GM12878 (cell line): ENCODE measurements around the gene CLDN34. TPM values are rescaled to one million over a fixed set of nuclear protein-coding genes. Genes with fewer than 3 reads are reported as not detected.
A peak's percentile ranks its signal among the peaks of the same experiment; 100 is the strongest.

Source experiments
- ASH2L ChIP-seq: fragments of 300-600, 200-600 bp; sonication (generic); IDR thresholded peaks from 2 replicates; pipeline ENCODE4 v1.6.1; 2017; ENCODE audit warnings: low read depth, mild to moderate bottlenecking, borderline replicate concordance
- BCL11A ChIP-seq: IDR thresholded peaks from 2 replicates; pipeline ENCODE4 v1.6.1; 2011; ENCODE audit warnings: low read depth, low read length
- CBX5 ChIP-seq: sonication (generic); IDR thresholded peaks from 2 replicates; pipeline ENCODE4 v1.6.1; 2016; ENCODE audit warnings: low read depth, moderate library complexity, mild to moderate bottlenecking, inconsistent platforms
- CEBPB ChIP-seq, 2 experiments: fragments of 150-350 bp in 1 of 2; IDR thresholded peaks; 2 replicates each; pipeline ENCODE4 v1.6.1; 2012 to 2014; ENCODE audit warnings: low read depth in 2 of 2, low read length in 2 of 2, borderline replicate concordance in 1 of 2, inconsistent platforms in 1 of 2
- CREB1 ChIP-seq: IDR thresholded peaks from 2 replicates; pipeline ENCODE4 v1.6.1; 2012; ENCODE audit warnings: low read depth, mild to moderate bottlenecking, inconsistent platforms
- EED ChIP-seq: sonication (generic); IDR thresholded peaks from 2 replicates; pipeline ENCODE4 v1.6.1; 2016; ENCODE audit warnings: antibody characterized with exemption, low read depth
- HDAC2 ChIP-seq: fragments of 200-600 bp; sonication (generic); IDR thresholded peaks from 2 replicates; pipeline ENCODE4 v1.6.1; 2017
- HDGF ChIP-seq: fragments of 450-650 bp; IDR thresholded peaks from 2 replicates; pipeline ENCODE4 v1.6.1; 2016; ENCODE audit warnings: antibody characterized with exemption
- IRF3 ChIP-seq: fragments of 450-650 bp; IDR thresholded peaks from 2 replicates; pipeline ENCODE4 v1.6.1; 2014; ENCODE audit warnings: mild to moderate bottlenecking
- JUNB ChIP-seq: IDR thresholded peaks from 2 replicates; pipeline ENCODE4 v1.6.1; 2016; ENCODE audit warnings: antibody characterized with exemption, mild to moderate bottlenecking
- JUND ChIP-seq: IDR thresholded peaks from 2 replicates; pipeline ENCODE4 v1.6.1; 2012; ENCODE audit warnings: low read depth, mild to moderate bottlenecking, low read length, improper control_type of control experiment, moderate library complexity
- LARP7 ChIP-seq: fragments of 450-650 bp; IDR thresholded peaks from 2 replicates; pipeline ENCODE4 v1.6.1; 2017; ENCODE audit warnings: mild to moderate bottlenecking
- MYC ChIP-seq: IDR thresholded peaks from 2 replicates; pipeline ENCODE4 v1.6.1; 2011; ENCODE audit warnings: mild to moderate bottlenecking, low read length, moderate library complexity, inconsistent platforms; ENCODE audit not compliant: insufficient read depth, insufficient replicate concordance, insufficient read length, severe bottlenecking
- NRF1 ChIP-seq: conservative IDR thresholded peaks from 2 replicates; pipeline ENCODE4 v1.6.1; 2011; ENCODE audit warnings: mild to moderate bottlenecking, low read depth, low read length, improper control_type of control experiment
- PML ChIP-seq: IDR thresholded peaks from 2 replicates; pipeline ENCODE4 v1.6.1; 2012; ENCODE audit warnings: low read length, inconsistent platforms
- POLR2A ChIP-seq: IDR thresholded peaks from 2 replicates; pipeline ENCODE4 v1.6.1; 2011; ENCODE audit warnings: low read depth, mild to moderate bottlenecking, low read length
- POLR2AphosphoS2 ChIP-seq: IDR thresholded peaks from 2 replicates; pipeline ENCODE4 v1.6.1; 2011; ENCODE audit warnings: low read depth, mild to moderate bottlenecking, low read length, improper control_type of control experiment, moderate library complexity
- RAD21 ChIP-seq: IDR thresholded peaks from 2 replicates; pipeline ENCODE4 v1.6.1; 2011; ENCODE audit warnings: mild to moderate bottlenecking, low read depth, low read length, moderate library complexity; ENCODE audit not compliant: insufficient read depth
- RBBP5 ChIP-seq: fragments of 200-600 bp; sonication (generic); conservative IDR thresholded peaks from 2 replicates; pipeline ENCODE4 v1.6.1; 2016
- SRF ChIP-seq, 2 experiments: IDR thresholded peaks; 2 replicates each; pipeline ENCODE4 v1.6.1; 2011; ENCODE audit warnings: low read depth in 2 of 2, low read length in 2 of 2, mild to moderate bottlenecking in 1 of 2, moderate library complexity in 1 of 2
- ZSCAN29 ChIP-seq: fragments of 450-650 bp; IDR thresholded peaks from 2 replicates; pipeline ENCODE4 v1.6.1; 2017; ENCODE audit warnings: mild to moderate bottlenecking, moderate library complexity
- ZZZ3 ChIP-seq: IDR thresholded peaks from 2 replicates; pipeline ENCODE4 v1.6.1; 2011; ENCODE audit warnings: low read depth; ENCODE audit not compliant: control insufficient read depth, insufficient read length
- polyA plus RNA-seq, 11 experiments: library from polyadenylated mRNA; depleted of rRNA in 4 of 11; unstranded in 6 of 11; stranded (reverse) in 5 of 11; fragments of >200 nt; fragmentation: Nextera tagmentation in 4 of 11; fragmentation: Illumina TruSeq in 1 of 11; extraction: Ambion mirVana in 4 of 11; extraction: Trizol in 1 of 11; gene quantifications; 1 replicate in 1 of 11; 2 replicates in 10 of 11; pipeline versions ENCODE4 v1.2.1 to v1.2.3, GENCODE V29; 2011 to 2016; ENCODE audit warnings: inconsistent platforms in 2 of 11, missing spikeins in 2 of 11, low read depth in 1 of 11
- total RNA-seq, 4 experiments: library from RNA; depleted of rRNA in 3 of 4; stranded (reverse); fragments of >200 nt in 3 of 4; fragmentation: Illumina TruSeq in 1 of 4; extraction: Trizol in 1 of 4; gene quantifications; 2 replicates each; pipeline versions ENCODE4 v1.2.1 to v1.2.3, GENCODE V29; 2013 to 2021
- TF ChIP-seq, protein P1 (sequence below): IDR thresholded peaks from 2 replicates; pipeline ENCODE4 v1.6.1; 2011; ENCODE audit warnings: low read depth, mild to moderate bottlenecking, low read length, moderate library complexity, borderline replicate concordance; ENCODE audit errors: extremely low read depth
- TF ChIP-seq, protein P2 (sequence below): fragments of 150-350 bp; IDR thresholded peaks from 2 replicates; pipeline ENCODE4 v1.6.1; 2016; ENCODE audit warnings: low read depth, low read length
- TF ChIP-seq, protein P3 (sequence below): fragments of 450-650 bp; formaldehyde crosslinking; IDR thresholded peaks from 2 replicates; pipeline ENCODE4 v1.4.0; 2022; ENCODE audit warnings: mild to moderate bottlenecking, moderate library complexity

Gene CLDN34
- total and polyA plus RNA-seq, 10 of the 15 experiments (the other 5 are each of a cell fraction or from before 2014, with no cell fraction given): not detected

GRCh38 chrX:9997524-9997923 lies 30.4 kb downstream of the CLDN34 start (continued):
- TF ChIP-seq, protein P1, sequence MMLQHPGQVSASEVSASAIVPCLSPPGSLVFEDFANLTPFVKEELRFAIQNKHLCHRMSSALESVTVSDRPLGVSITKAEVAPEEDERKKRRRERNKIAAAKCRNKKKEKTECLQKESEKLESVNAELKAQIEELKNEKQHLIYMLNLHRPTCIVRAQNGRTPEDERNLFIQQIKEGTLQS: no peak
- TF ChIP-seq JUND (no peak), CREB1 (peak; percentile 64; the same call in 1 of the 2 replicates), SRF (IDR thresholded peaks at IDR 0.05; ENCODE audit: low read depth in 2 of 2, low read length in 2 of 2) (no peak), MYC (no peak), BCL11A (peak; percentile 70), POLR2A (no peak), HDGF (0 out of 2 replicates have a peak, but pooled peaks have one; percentile 41), POLR2AphosphoS2 (no peak), CBX5 (no peak), EED (peak; percentile 74; the same call in 1 of the 2 replicates), LARP7 (peak; percentile 74; the same call in 1 of the 2 replicates), IRF3 (no peak), ZZZ3 (no peak), JUNB (no peak), NRF1 (no peak), HDAC2 (no peak), ZSCAN29 (no peak), ASH2L (no peak), PML (no peak), RBBP5 (no peak), RAD21 (peak; percentile 45; the same call in 1 of the 2 replicates), CEBPB (IDR thresholded peaks at IDR 0.05; ENCODE audit: borderline replicate concordance in 1 of 2, low read depth in 2 of 2, low read length in 2 of 2) (no peak)
- TF ChIP-seq, protein P2, sequence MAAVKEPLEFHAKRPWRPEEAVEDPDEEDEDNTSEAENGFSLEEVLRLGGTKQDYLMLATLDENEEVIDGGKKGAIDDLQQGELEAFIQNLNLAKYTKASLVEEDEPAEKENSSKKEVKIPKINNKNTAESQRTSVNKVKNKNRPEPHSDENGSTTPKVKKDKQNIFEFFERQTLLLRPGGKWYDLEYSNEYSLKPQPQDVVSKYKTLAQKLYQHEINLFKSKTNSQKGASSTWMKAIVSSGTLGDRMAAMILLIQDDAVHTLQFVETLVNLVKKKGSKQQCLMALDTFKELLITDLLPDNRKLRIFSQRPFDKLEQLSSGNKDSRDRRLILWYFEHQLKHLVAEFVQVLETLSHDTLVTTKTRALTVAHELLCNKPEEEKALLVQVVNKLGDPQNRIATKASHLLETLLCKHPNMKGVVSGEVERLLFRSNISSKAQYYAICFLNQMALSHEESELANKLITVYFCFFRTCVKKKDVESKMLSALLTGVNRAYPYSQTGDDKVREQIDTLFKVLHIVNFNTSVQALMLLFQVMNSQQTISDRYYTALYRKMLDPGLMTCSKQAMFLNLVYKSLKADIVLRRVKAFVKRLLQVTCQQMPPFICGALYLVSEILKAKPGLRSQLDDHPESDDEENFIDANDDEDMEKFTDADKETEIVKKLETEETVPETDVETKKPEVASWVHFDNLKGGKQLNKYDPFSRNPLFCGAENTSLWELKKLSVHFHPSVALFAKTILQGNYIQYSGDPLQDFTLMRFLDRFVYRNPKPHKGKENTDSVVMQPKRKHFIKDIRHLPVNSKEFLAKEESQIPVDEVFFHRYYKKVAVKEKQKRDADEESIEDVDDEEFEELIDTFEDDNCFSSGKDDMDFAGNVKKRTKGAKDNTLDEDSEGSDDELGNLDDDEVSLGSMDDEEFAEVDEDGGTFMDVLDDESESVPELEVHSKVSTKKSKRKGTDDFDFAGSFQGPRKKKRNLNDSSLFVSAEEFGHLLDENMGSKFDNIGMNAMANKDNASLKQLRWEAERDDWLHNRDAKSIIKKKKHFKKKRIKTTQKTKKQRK: no peak
- TF ChIP-seq, protein P3, sequence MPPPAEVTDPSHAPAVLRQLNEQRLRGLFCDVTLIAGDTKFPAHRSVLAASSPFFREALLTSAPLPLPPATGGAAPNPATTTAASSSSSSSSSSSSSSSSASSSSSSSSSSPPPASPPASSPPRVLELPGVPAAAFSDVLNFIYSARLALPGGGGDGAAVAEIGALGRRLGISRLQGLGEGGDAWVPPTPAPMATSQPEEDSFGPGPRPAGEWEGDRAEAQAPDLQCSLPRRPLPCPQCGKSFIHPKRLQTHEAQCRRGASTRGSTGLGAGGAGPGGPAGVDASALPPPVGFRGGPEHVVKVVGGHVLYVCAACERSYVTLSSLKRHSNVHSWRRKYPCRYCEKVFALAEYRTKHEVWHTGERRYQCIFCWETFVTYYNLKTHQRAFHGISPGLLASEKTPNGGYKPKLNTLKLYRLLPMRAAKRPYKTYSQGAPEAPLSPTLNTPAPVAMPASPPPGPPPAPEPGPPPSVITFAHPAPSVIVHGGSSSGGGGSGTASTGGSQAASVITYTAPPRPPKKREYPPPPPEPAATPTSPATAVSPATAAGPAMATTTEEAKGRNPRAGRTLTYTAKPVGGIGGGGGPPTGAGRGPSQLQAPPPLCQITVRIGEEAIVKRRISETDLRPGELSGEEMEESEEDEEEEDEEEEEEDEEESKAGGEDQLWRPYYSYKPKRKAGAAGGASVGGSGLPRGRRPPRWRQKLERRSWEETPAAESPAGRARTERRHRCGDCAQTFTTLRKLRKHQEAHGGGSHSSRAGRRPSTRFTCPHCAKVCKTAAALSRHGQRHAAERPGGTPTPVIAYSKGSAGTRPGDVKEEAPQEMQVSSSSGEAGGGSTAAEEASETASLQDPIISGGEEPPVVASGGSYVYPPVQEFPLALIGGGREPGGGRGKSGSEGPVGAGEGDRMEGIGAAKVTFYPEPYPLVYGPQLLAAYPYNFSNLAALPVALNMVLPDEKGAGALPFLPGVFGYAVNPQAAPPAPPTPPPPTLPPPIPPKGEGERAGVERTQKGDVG (CRISPR knock-in tag): no peak
